Adrenal gland (tissue), 12 donors: ENCODE data around the gene DKC1. TPM values are rescaled to one million over a fixed set of nuclear protein-coding genes. Genes with fewer than 3 reads are reported as not detected.
A peak's percentile ranks its signal among the peaks of the same experiment; 100 is the strongest.

ENCODE experiments used
- DNase-seq, 7 donors: peaks; one replicate each; pipeline ENCODE4 v3.0.0-alpha.2; 2019 to 2020
- H3K27ac ChIP-seq, 5 donors: fragments of 200-600 bp; sonication (generic) in 4 of 5; 1 replicate in 3 of 5; 2 replicates in 2 of 5; pipeline versions ENCODE4 v1.5.1 to v1.8.0; 2016 to 2020; ENCODE audit warnings: mild to moderate bottlenecking in 1 of 5
- H3K27me3 ChIP-seq: fragments of 200-600 bp; 2 replicates; pipeline ENCODE4 v1.8.0; 2021
- H3K36me3 ChIP-seq, 2 donors: fragments of 200-600 bp; replicated peaks in 1 of 2; 1 replicate in 1 of 2; 2 replicates in 1 of 2; pipeline versions ENCODE4 v1.5.1 to v1.8.0; 2018 to 2022
- H3K4me1 ChIP-seq, 2 donors: fragments of 200-600 bp; replicated peaks in 1 of 2; 1 replicate in 1 of 2; 2 replicates in 1 of 2; pipeline versions ENCODE4 v1.5.1 to v1.8.0; 2018 to 2021
- H3K4me3 ChIP-seq, 4 donors: fragments of 200-600 bp; sonication (generic) in 3 of 4; one replicate each; pipeline ENCODE4 v1.5.1; 2016 to 2018
- H3K9me3 ChIP-seq, 3 donors: fragments of 200-600 bp; sonication (generic) in 1 of 3; replicated peaks in 1 of 3; 1 replicate in 2 of 3; 2 replicates in 1 of 3; pipeline versions ENCODE4 v1.5.1 to v1.8.0; 2016 to 2021
- CTCF ChIP-seq, 6 experiments: fragments of 450-650 bp in 4 of 6; fragments of 200-600 bp in 2 of 6; sonication (generic) in 1 of 6; IDR thresholded peaks; 1 replicate in 5 of 6; 2 replicates in 1 of 6; pipeline versions ENCODE4 v1.5.1 to v1.8.0; 2016 to 2021; ENCODE audit warnings: antibody characterized with exemption in 6 of 6, mild to moderate bottlenecking in 2 of 6, moderate library complexity in 1 of 6
- POLR2A ChIP-seq, 2 donors: fragments of 450-650 bp; IDR thresholded peaks; one replicate each; pipeline ENCODE4 v1.6.1; 2017; ENCODE audit warnings: antibody characterized with exemption in 2 of 2, mild to moderate bottlenecking in 2 of 2, moderate library complexity in 1 of 2
- WGBS, 4 donors: extraction: QIAGEN DNeasy Blood & Tissue Kit in 2 of 4; methylation state at CpG; one replicate each; pipeline versions ENCODE4 v1.1.5 to v1.1.7; 2013 to 2017; 5-methylcytosine and 5-hydroxymethylcytosine counted together
- intact Hi-C, 2 donors: fragments of 100-400 bp; cut with DNase I; formaldehyde crosslinking; loops; one replicate each; pipeline versions ENCODE4 v1.14.1 to v1.15.0; 2022 to 2023
- polyA plus RNA-seq, 3 donors: library from polyadenylated mRNA; stranded (reverse); fragments of 200-250 nt in 2 of 3; fragments of 350-450 nt in 1 of 3; fragmentation: Illumina TruSeq in 1 of 3; extraction: RNeasy Lipid Tissue Mini Kit (QIAGEN cat#74804) in 1 of 3; gene quantifications; one replicate each; pipeline ENCODE4 v1.2.3, GENCODE V29; 2013 to 2014
- total RNA-seq, 9 donors: library from RNA; depleted of rRNA in 4 of 9; stranded (reverse); fragments of >200 nt in 4 of 9; fragments of 120-200 nt in 1 of 9; fragmentation: NEBNext Ultra II Directional in 1 of 9; extraction: Animal tissue kit (Norgen Biotek cat#: 25700) in 1 of 9; gene quantifications; one replicate each; pipeline versions ENCODE4 v1.1.0 to v1.2.4, GENCODE V29; 2013 to 2023
- donor health status: healthy with polysubstance abuse.
- donor health status: Bipolar disorder and iron deficiency.
- donor health status: DM: yes; HTN: yes; CAD: no.
- donor health status: DM: no; HTN: no; CAD: no.
- donor health status: DM: no; HTN: no; CAD: no.
- donor health status: DM: yes; HTN: yes; CAD: no.

The DKC1 gene
- total and polyA plus RNA-seq, 12 donors = 20.2 to 111 (median 31.5) TPM

DNA sequence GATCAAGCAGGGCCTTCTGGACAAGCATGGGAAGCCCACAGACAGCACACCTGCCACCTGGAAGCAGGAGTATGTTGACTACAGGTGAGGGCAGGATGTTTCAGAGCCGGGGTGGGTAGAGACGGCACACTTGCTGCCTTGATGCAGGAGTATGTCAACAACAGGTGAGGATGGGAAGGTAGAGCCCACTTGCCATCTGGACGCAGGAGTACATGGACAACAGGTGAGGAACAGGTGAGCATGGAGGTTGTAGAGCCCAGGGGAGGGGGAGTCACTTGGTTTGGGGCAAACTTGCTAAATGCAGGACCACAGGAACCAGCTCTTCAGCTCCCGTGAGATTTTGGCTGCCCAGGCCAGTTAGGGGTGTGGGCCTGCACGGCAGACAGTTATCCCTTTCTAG is 12.0 kb downstream of the DKC1 start:
- DNase-seq = no peak
- TF ChIP-seq CTCF (IDR thresholded peaks at IDR 0.05) = no peak
- no peak for TF ChIP-seq POLR2A (IDR thresholded peaks at IDR 0.05)
- H3K36me3 ChIP-seq = peaks cover 0 to 42% of the 10 kb centered on the region in 2 donors
- WGBS, 4 donors = 65 to 82% (median 81%) methylated on average over 5 of the region's 5 CpGs; no CpG with 5 or more reads in 1 of the 4 donors
- peaks cover 0 to 4% of the 10 kb centered on the region in 2 donors for H3K4me1 ChIP-seq
- intact Hi-C loops = no loop called here
- no peak overlapping the region for H3K27ac ChIP-seq
- H3K4me3 ChIP-seq = no peak overlapping the region
- H3K27me3 ChIP-seq = no peaks in the 10 kb centered on the region
- H3K9me3 ChIP-seq = no peaks in the 10 kb centered on the region

DNA sequence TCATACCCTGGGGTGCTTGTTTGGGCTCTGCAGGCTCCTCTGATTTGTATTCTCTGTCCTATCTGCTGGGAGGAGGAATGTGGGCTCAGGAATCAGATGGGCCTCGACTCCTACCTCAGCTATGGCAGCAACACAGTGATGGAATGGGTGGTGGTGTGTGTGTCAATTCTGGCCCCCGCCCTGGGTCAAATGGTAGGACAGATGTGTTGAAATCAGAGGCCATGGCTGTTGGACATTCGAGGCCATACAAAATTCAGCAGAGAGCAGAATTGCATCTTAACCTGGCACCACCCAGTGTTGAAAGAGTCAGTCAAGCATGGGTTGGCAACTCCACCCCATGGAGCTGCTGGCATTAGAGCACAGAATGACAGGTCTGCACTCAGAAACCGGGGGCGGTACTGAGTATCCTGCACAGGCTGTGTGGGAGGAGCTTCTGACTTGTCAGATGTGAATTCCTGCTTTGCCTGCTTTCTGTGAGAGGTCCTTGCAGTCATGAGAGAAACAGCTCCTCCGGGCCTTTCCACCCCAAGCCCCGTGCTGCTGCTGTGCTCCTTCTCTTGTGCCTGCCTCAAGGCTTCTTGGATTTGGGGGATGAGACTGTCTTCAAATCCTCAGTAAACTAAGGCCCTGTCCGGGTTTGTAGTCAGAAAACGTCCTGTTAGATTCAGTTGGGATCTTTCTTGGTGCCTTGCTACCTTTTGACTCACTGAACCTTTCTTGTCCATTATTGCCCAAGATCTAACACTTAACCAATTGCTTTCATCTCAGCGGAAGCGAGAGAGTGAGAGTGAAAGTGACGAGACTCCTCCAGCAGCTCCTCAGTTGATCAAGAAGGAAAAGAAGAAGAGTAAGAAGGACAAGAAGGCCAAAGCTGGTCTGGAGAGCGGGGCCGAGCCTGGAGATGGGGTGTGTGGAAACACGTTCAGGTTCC is 13.0 kb downstream of the DKC1 start:
- intact Hi-C loops = no loop called here
- DNase-seq = peak in 3 of 7 donors; percentile 25 to 29 (median 25)
- 72 to 95% (median 80%) methylated on average over 10 to 15 of the region's 15 CpGs for WGBS, 4 donors
- Histone ChIP-seq H3K36me3 (peaks cover 0 to 35% of the 10 kb centered on the region in 2 donors), H3K4me1 (peaks cover 0 to 4% of the 10 kb centered on the region in 2 donors), H3K4me3 (no peak overlapping the region), H3K27me3 (no peaks in the 10 kb centered on the region), H3K9me3 (no peaks in the 10 kb centered on the region), H3K27ac (no peak overlapping the region)
- no peak for TF ChIP-seq POLR2A (IDR thresholded peaks at IDR 0.05)
- no peak for TF ChIP-seq CTCF (IDR thresholded peaks at IDR 0.05)

GRCh38 chrX:154776753-154777152 is 14.1 kb downstream of the DKC1 start:
- 90 to 95% (median 92%) methylated on average over 2 of the region's 2 CpGs for WGBS, 4 donors
- intact Hi-C loops = no loop called here
- H3K36me3 ChIP-seq = peaks cover 0 to 37% of the 10 kb centered on the region in 2 donors
- TF ChIP-seq CTCF (IDR thresholded peaks at IDR 0.05) = no peak
- TF ChIP-seq POLR2A (IDR thresholded peaks at IDR 0.05) = no peak
- peaks cover 0 to 4% of the 10 kb centered on the region in 2 donors for H3K4me1 ChIP-seq
- no peak overlapping the region for H3K4me3 ChIP-seq
- H3K9me3 ChIP-seq = no peaks in the 10 kb centered on the region
- no peak for DNase-seq
- H3K27ac ChIP-seq = no peak overlapping the region
- no peaks in the 10 kb centered on the region for H3K27me3 ChIP-seq

- no peak overlapping the region for H3K4me3 ChIP-seq
- peaks cover 0 to 4% of the 10 kb centered on the region in 2 donors for H3K4me1 ChIP-seq
- intact Hi-C loops = no loop called here
- WGBS, 4 donors = 82 to 100% (median 91%) methylated on average over 1 to 4 of the region's 4 CpGs
- no peaks in the 10 kb centered on the region for H3K27me3 ChIP-seq
- DNase-seq = no peak
- no peak overlapping the region for H3K27ac ChIP-seq
- no peak for TF ChIP-seq CTCF (IDR thresholded peaks at IDR 0.05)
- TF ChIP-seq POLR2A (IDR thresholded peaks at IDR 0.05) = no peak
- no peaks in the 10 kb centered on the region for H3K9me3 ChIP-seq
- H3K36me3 ChIP-seq = peaks cover 0 to 30% of the 10 kb centered on the region in 2 donors
Observed at GRCh38 chrX:154779261-154779660, 16.6 kb downstream of the DKC1 start.
